Fibroblast of skin of back (primary cell): ENCODE data around the gene MRPL32.

Experiments
- DNase-seq: peaks from one replicate; pipeline ENCODE4 v3.0.0-alpha.2; 2013

Gene MRPL32

GRCh38 chr7:42967391-42967790 is 35.2 kb downstream of the MRPL32 start:
- DNase-seq: no peak

- DNase-seq: peak; percentile 98
These were observed 40.7 kb downstream of the MRPL32 start for GRCh38 chr7:42972699-42973500.

GRCh38 chr7:42976371-42976770 is 44.2 kb downstream of the MRPL32 start:
- DNase-seq: no peak

- DNase-seq: no peak
These were observed 46.3 kb downstream of the MRPL32 start for GRCh38 chr7:42978496-42978895.

GRCh38 chr7:42980084-42980483 is 47.9 kb downstream of the MRPL32 start:
- no peak for DNase-seq

GRCh38 chr7:42980514-42980913 is 48.3 kb downstream of the MRPL32 start:
- DNase-seq: no peak

GRCh38 chr7:42981601-42982000 is 49.4 kb downstream of the MRPL32 start:
- no peak for DNase-seq

GRCh38 chr7:42982604-42983115 is 50.5 kb downstream of the MRPL32 start:
- DNase-seq: no peak

GRCh38 chr7:42984137-42984536 is 52.0 kb downstream of the MRPL32 start:
- no peak for DNase-seq

- DNase-seq: no peak
These were observed 54.0 kb downstream of the MRPL32 start for GRCh38 chr7:42986213-42986612.

GRCh38 chr7:42986781-42987248 is 54.6 kb downstream of the MRPL32 start:
- no peak for DNase-seq
